B cell (primary cell): Measurements from ENCODE around the gene GCNA. TPM values are rescaled to one million over a fixed set of nuclear protein-coding genes. Genes with fewer than 3 reads are reported as not detected.

Experiments used
- ATAC-seq: fragments of 200-7000 bp; cut with Tn5 transposase; one replicate; pipeline ENCODE4 v1.10.0; 2021; ENCODE audit warnings: low read depth, mild to moderate bottlenecking, moderate number of reproducible peaks, moderate library complexity
- CTCF ChIA-PET: fragments of 350-600 bp; sonication (Branson Sonifier 250); formaldehyde crosslinking; loops from one replicate; lab custom pipeline; 2021; ENCODE audit warnings: antibody characterized with exemption, inconsistent platforms; lab: Charles Lee
- POLR2A ChIA-PET: fragments of 350-600 bp; sonication (Branson Sonifier 250); formaldehyde crosslinking; loops from one replicate; lab custom pipeline; 2021; ENCODE audit warnings: antibody characterized with exemption; lab: Charles Lee
- DNase-seq: peaks from one replicate; pipeline ENCODE4 v3.0.0; 2013
- H2AFZ ChIP-seq: 2 replicates; pipeline ENCODE4 v1.6.1; 2012; ENCODE audit warnings: mild to moderate bottlenecking, low read depth, low read length; ENCODE audit not compliant: insufficient read depth, poor library complexity, severe bottlenecking
- H3K27ac ChIP-seq, 2 donors: 1 replicate in 1 of 2; 2 replicates in 1 of 2; pipeline ENCODE4 v1.5.1; 2012 to 2013; ENCODE audit warnings: low read length in 2 of 2, mild to moderate bottlenecking in 2 of 2, moderate library complexity in 1 of 2
- H3K27me3 ChIP-seq, 4 experiments: fragments of 200-600 bp in 1 of 4; sonication (generic) in 1 of 4; replicated peaks in 1 of 4; 1 replicate in 2 of 4; 2 replicates in 2 of 4; pipeline versions ENCODE4 v1.6.1 to v1.7.0; 2013 to 2016; ENCODE audit warnings: low read length in 3 of 4, mild to moderate bottlenecking in 2 of 4, mixed read lengths in 1 of 4, moderate library complexity in 1 of 4; ENCODE audit not compliant: insufficient read depth in 4 of 4, control insufficient read depth in 3 of 4; ENCODE audit errors: control extremely low read depth in 1 of 4
- H3K36me3 ChIP-seq, 2 experiments: replicated peaks in 1 of 2; 1 replicate in 1 of 2; 2 replicates in 1 of 2; pipeline versions ENCODE4 v1.6.1 to v1.7.1; 2013; ENCODE audit warnings: low read length in 1 of 2; ENCODE audit not compliant: insufficient read depth in 2 of 2, control insufficient read depth in 1 of 2; ENCODE audit errors: control extremely low read depth in 1 of 2, extremely low read depth in 1 of 2
- H3K4me1 ChIP-seq, 2 donors: fragments of 200-600 bp in 1 of 2; sonication (generic) in 1 of 2; 1 replicate in 1 of 2; 2 replicates in 1 of 2; pipeline versions ENCODE4 v1.5.1 to v1.6.1; 2013 to 2017; ENCODE audit warnings: low read length in 2 of 2; ENCODE audit not compliant: control insufficient read depth in 2 of 2, insufficient read depth in 2 of 2
- H3K4me2 ChIP-seq: replicated peaks from 2 replicates; pipeline ENCODE3; 2012; ENCODE audit warnings: mild to moderate bottlenecking, low read depth, low read length; ENCODE audit not compliant: poor library complexity, severe bottlenecking
- H3K4me3 ChIP-seq, 5 experiments: fragments of 200-600 bp in 1 of 5; sonication (generic) in 1 of 5; 1 replicate in 3 of 5; 2 replicates in 2 of 5; pipeline versions ENCODE4 v1.5.1 to v1.7.0; 2011 to 2016; ENCODE audit warnings: low read length in 4 of 5, mild to moderate bottlenecking in 4 of 5, low read depth in 2 of 5, control low read depth in 1 of 5, moderate library complexity in 1 of 5; ENCODE audit not compliant: insufficient read depth in 1 of 5; ENCODE audit errors: control extremely low read depth in 1 of 5, extremely low read depth in 1 of 5
- H3K79me2 ChIP-seq: fragments of 200-600 bp; sonication (generic); one replicate; pipeline ENCODE4 v1.6.0; 2016; ENCODE audit warnings: low read length; ENCODE audit not compliant: control insufficient read depth, insufficient read depth
- H3K9ac ChIP-seq: fragments of 200-600 bp; sonication (generic); 2 replicates; pipeline ENCODE4 v1.6.1; 2017; ENCODE audit warnings: mild to moderate bottlenecking, low read length, moderate library complexity
- H3K9me3 ChIP-seq, 3 donors: one replicate each; pipeline versions ENCODE4 v1.6.1 to v1.7.1; 2013; ENCODE audit warnings: low read length in 2 of 3; ENCODE audit not compliant: control insufficient read depth in 2 of 3, insufficient read depth in 1 of 3; ENCODE audit errors: control extremely low read depth in 1 of 3
- H4K20me1 ChIP-seq: 2 replicates; pipeline ENCODE4 v1.6.0; 2012; ENCODE audit warnings: mild to moderate bottlenecking, low read length; ENCODE audit not compliant: insufficient read depth, control insufficient read depth, poor library complexity, severe bottlenecking
- H3K27ac Mint-ChIP-seq: one replicate; pipeline ENCODE4 v1.8.0; 2021; ENCODE audit warnings: mixed read lengths
- H3K27me3 Mint-ChIP-seq: one replicate; pipeline ENCODE4 v1.8.0; 2021; ENCODE audit warnings: mixed read lengths
- H3K4me1 Mint-ChIP-seq: one replicate; pipeline ENCODE4 v1.8.0; 2021; ENCODE audit warnings: mixed read lengths
- H3K4me3 Mint-ChIP-seq: one replicate; pipeline ENCODE4 v1.8.0; 2021; ENCODE audit warnings: mixed read lengths
- H3K9me3 Mint-ChIP-seq: one replicate; pipeline ENCODE4 v1.8.0; 2022; ENCODE audit warnings: mixed read lengths; ENCODE audit not compliant: insufficient read depth
- CTCF ChIP-seq: fragments of 200-600 bp; IDR thresholded peaks from one replicate; pipeline ENCODE4 v1.8.0; 2022; ENCODE audit warnings: antibody characterized with exemption, mild to moderate bottlenecking
- EZH2 ChIP-seq: IDR thresholded peaks from 2 replicates; pipeline ENCODE4 v1.6.1; 2012; ENCODE audit warnings: borderline replicate concordance, low read depth, mild to moderate bottlenecking, moderate library complexity, low read length; ENCODE audit not compliant: insufficient read depth, poor library complexity, severe bottlenecking
- WGBS: methylation state at CpG from one replicate; pipeline ENCODE4 v1.1.5; 2013; ENCODE audit warnings: missing lambda C conversion rate; ENCODE audit not compliant: insufficient coverage; 5-methylcytosine and 5-hydroxymethylcytosine counted together
- intact Hi-C: fragments of 100-400 bp; cut with micrococcal nuclease; formaldehyde crosslinking; loops from one replicate; pipeline ENCODE4 v1.10.0; 2022
- polyA plus RNA-seq: library from polyadenylated mRNA; depleted of rRNA; stranded (reverse); fragments of >200 nt; gene quantifications from 2 replicates; pipeline ENCODE4 v1.2.3, GENCODE V29; 2012
- total RNA-seq, 2 donors: library from RNA; stranded (reverse); fragments of 120-200 nt in 1 of 2; gene quantifications; 1 replicate in 1 of 2; 2 replicates in 1 of 2; pipeline versions ENCODE4 v1.2.3 to v1.2.4, GENCODE V29; 2013 to 2022

Gene GCNA
- total and polyA plus RNA-seq, 2 donors (not counting 1 experiment from before 2014, with no cell fraction given): 4.7 to 6.2 TPM

GRCh38 chrX:71622576-71623450 is 44.6 kb downstream of the GCNA start:
- 38% methylated on average over 7 of the region's 13 CpGs for WGBS
- H3K4me3 ChIP-seq: no peak overlapping the region

More at GRCh38 chrX:71622576-71623450, 44.6 kb downstream of the GCNA start:
- Histone ChIP-seq H3K9ac (no peak overlapping the region), H3K27ac (peak overlapping the region; percentile 79 to 83), H3K79me2 (no peaks in the 10 kb centered on the region), H4K20me1 (no peaks in the 10 kb centered on the region), H3K4me2 (peak overlapping the region; percentile 37), H2AFZ (no peak overlapping the region), H3K4me1 (peaks cover 56 to 76% of the 10 kb centered on the region in 2 donors), H3K27me3 (no peaks in the 10 kb centered on the region), H3K36me3 (no peaks in the 10 kb centered on the region), H3K9me3 (peaks cover 0 to 14% (median 0%) of the 10 kb centered on the region in 3 donors)
- POLR2A ChIA-PET: interaction anchor here (1.4 kb wide), 1 partner anchor 14 kb away, joined by 3 read pairs; no protein-coding TSS in a partner anchor
- Mint-ChIP-seq H3K27me3 (no peaks in the 10 kb centered on the region), H3K4me3 (peak overlapping the region; percentile 39), H3K27ac (peak overlapping the region; percentile 89), H3K4me1 (peaks cover 64% of the 10 kb centered on the region), H3K9me3 (no peaks in the 10 kb centered on the region)
- TF ChIP-seq EZH2: no peak
- TF ChIP-seq CTCF: no peak
- CTCF ChIA-PET: interaction anchor here (1.5 to 1.6 kb wide), 2 partner anchors 14 to 15 kb away, joined by 3 to 4 read pairs; no protein-coding TSS in a partner anchor
- DNase-seq: peak; percentile 74
- peak; percentile 59 for ATAC-seq
- intact Hi-C loops: no loop called here
